SH-SY5Y (cell line): ENCODE measurements around the gene SUMF1.

Source experiments
- GATA2 ChIP-seq: IDR thresholded peaks from 2 replicates; pipeline ENCODE4 v1.6.1; 2011; ENCODE audit warnings: mild to moderate bottlenecking, low read depth, low read length
- GATA3 ChIP-seq: IDR thresholded peaks from 2 replicates; pipeline ENCODE4 v1.6.1; 2011; ENCODE audit warnings: low read depth, mild to moderate bottlenecking, low read length, moderate library complexity

The SUMF1 gene

DNA sequence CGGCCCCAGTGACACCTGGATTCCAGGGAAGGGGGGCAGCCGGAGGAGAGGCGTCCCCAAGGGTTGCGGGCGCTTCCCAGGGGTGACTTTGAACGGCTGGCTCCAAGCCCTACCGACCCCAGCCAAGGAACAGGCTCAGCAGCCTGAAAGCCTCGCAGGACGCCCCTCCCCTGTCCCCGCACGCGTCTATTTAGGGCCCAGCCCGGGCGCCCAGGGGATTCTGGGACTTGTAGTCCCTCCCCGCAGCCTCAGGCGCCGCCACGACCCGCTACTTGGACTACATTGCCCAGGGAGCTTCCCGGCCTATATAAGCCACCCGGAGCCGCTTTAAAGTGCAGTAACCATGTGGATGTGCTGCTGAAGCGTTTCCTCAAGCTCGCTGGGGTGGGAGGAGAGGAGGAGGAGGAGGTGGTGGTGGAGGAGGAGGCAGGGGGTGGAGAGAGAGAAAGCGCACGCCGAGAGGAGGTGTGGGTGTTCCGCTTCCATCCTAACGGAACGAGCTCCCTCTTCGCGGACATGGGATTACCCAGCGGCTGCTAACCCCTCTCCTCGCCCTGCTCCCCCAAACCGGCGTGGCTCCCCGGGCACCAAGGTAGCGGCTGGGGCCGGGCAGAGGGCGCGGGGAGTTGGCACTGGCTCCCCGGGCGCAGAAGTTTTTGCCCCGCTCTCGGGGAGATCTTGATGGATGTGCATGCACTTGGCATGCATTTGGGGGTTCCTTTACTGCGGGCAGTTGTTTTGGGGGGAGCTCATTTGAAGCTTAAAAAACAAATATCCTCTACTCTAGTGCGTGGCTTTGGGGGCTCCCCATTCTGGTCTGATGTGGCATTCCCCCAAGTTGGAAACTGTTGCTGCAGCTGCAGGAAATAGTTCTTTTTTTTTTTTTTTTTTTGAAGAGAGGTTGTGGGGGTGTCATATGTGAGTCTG, 26.2 kb upstream of the SUMF1 start, which contains the start of gene ITPR1:
TSS of gene ITPR1 (plus strand) at position 335 of the 927 bp plus-strand sequence. CDS start 23,144 bp downstream, outside the sequence.
- TF ChIP-seq GATA2 (no peak), GATA3 (no peak)

DNA sequence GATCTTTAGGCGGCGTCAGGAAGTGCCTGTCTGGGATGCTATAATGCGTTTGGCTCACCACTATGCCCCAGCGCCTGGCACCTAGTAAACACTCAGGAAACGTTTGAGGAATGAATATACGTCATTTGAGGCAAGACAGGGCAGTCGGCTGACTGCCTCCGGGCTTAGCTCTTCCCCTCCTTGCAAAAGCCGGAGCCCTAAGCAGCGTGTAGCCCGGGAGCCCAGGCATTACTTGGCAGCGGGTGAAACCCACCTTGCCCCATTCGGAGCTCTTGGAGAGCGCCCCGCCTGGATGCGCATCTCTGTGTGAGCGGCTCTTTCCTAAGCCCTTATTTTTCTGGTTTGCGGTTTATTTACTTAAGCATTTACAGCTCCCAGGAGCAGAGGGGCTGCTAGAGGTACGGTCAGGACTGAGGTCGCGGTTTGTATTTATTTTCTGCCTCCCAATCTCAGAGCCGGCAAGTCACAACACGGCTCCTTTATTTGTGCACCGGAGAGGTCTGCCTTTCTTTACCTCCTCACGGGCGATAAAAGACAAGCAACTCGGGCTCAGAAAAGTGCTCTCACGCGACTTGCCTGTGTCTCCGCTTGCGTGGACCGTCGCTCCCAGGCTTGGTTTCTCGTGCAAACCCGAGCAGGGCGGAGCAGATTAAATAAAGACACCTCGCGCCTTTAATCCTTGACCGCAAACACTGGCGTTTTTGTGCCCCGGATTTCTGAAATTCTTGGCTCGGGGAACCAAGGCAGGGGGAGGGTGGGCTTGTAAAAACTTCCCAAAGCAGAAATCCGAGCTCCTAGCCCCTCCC, 25.3 kb upstream of the SUMF1 start:
- TF ChIP-seq GATA2 (peak; percentile 23; the same call in 1 of the 2 replicates), GATA3 (no peak)

DNA sequence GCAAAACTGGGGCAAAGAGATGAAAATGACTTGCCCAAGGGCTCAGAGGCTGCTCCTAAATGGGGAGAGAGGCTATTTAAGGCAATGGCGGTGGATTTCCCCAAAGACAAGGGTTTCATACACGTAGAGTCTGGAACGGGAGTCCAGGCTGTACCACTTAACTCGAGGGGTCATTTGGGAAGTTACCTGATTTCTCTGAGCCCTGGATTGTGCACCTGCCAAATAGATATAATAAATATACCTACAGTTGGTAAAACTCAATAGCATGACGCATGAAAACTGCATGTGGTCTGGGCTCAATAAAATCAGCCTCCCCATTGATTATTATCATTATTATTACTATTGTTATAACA, 24.8 kb upstream of the SUMF1 start:
- TF ChIP-seq GATA3, result no peak
- TF ChIP-seq GATA2, result no peak

GRCh38 chr3:4478261-4478660, 11.2 kb upstream of the SUMF1 start:
- TF ChIP-seq GATA2, result no peak
- TF ChIP-seq GATA3, result no peak

GRCh38 chr3:4476496-4476895, 9.4 kb upstream of the SUMF1 start:
- TF ChIP-seq GATA3 (no peak), GATA2 (no peak)

DNA sequence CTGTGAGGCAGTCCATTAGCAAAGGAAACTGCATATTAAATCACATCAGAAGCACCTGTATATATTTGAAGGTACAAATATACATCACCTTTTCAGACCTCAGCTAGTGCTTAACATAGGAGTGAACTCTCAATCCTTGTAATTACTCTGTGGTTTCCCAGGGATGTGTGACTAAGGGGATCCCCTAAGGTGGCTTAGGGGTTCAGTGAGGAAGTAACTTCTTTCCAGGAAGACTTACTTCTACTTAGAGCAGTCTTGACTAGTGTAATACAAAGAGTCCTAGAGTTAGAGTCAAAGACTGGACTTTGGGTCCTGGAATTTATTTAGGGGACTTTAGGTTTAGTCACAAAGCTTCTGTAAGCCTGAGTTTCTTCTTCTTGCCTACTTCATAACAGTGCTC, 8.7 kb upstream of the SUMF1 start:
- no peak for TF ChIP-seq GATA3
- TF ChIP-seq GATA2, result no peak

DNA sequence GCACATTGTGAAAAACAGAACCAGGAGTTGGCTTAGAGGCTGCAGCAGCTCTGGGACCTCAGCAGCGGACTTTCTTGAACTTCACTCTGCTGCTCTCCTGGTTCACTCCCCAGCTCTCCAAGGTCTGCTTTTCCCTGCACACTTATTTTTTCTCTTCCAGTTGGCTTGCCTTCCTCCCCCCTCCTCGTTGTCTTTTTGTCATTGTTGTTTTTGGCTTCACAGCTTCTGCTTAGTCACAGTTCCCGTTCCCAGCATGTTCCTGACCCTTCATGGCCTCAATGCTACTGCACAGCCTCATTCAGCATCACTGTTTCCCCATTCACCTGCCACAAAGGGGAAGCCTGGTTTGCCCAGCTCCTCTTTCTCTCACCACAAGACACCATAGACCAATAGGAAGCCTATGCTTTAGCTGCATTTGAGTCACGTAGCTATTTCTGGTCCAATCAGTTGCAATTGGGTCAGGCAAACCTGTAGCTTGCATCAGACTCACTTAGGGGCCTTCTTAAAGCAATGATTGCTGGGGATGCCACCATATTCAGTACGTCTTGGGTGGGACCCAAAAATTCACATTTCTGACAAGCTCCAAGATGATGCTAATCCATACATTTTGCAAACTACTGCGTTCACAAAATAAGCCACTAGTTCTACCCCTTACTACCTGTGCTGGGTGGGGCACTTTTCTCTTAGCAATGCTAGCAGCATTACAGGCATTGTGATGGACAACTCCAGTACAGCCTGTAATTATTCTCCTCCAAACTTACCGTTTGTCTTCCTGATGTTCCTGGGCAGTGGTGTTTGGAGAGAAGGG, 7.8 kb upstream of the SUMF1 start:
- TF ChIP-seq GATA2, result no peak
- no peak for TF ChIP-seq GATA3

DNA sequence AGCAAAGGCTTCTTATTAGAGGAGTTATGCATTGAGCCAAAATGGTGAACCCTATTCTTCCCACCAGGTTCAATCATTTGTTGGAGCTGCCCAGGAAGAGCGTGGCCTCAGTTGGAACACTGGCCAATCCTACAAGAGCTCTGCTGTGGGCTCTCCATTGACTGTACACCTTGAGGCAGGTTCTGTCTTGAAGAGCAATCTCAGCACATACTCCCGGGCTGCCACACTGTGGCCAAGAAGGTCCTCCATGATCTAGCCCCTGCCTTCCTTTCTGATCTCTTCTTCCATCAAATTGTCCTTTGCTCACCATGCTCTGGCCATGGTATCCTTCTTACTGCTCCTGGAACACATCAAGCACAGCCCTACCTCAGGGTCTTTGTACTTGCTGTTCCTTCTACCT, 5.7 kb upstream of the SUMF1 start:
- no peak for TF ChIP-seq GATA3
- TF ChIP-seq GATA2, result no peak

GRCh38 chr3:4472312-4472711, 5.2 kb upstream of the SUMF1 start:
- TF ChIP-seq GATA2, result no peak
- no peak for TF ChIP-seq GATA3

GRCh38 chr3:4471907-4472306, 4.8 kb upstream of the SUMF1 start:
- TF ChIP-seq GATA3 (no peak), GATA2 (no peak)

DNA sequence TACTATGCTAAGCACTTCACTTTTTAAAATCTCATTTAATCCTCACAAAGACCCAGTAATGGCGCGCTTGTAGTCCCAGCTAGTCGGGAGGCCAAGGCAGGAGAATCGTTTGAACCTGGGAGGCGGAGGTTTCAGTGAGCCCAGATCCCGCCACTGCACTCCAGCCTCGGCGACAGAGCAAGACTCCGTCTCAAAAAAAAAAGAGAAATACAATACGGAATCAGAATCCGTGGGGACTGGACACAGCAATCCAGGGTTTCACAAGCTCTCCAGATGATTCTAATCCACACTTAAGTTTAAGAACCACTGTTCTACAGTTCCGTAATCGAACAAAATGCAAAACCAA, 426 bp upstream of the SUMF1 start:
- TF ChIP-seq GATA3 (no peak), GATA2 (no peak)

DNA sequence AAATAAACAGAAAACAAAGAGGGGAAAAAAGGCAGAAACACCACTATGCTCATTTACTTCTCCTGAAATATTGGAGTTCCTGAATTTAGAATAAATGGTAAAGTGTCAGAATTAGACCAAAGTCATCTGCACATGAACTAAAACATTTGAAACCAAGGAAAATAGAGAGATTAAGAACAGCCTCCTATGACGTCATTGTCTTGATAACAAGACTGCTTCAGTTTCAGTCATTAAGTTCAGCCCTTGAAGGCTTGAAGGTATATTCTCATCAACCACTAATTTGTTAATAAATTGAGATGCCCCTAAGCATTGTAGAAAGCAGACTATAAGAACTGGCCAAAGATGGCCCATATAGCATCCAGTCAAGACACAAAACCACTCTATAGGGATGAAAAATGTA, 2.5 kb downstream of the SUMF1 start:
- no peak for TF ChIP-seq GATA2
- TF ChIP-seq GATA3, result no peak

GRCh38 chr3:4462369-4463040, 4.6 kb downstream of the SUMF1 start:
- TF ChIP-seq GATA2 (no peak), GATA3 (no peak)
